ENCODE data around the gene KRTAP10-10.
"Not testable (repeated sequence)": the region's sequence is repeated elsewhere in the genome, so short reads cannot be mapped to it uniquely, and the experiment has no call there.

The KRTAP10-10 gene, protein sequence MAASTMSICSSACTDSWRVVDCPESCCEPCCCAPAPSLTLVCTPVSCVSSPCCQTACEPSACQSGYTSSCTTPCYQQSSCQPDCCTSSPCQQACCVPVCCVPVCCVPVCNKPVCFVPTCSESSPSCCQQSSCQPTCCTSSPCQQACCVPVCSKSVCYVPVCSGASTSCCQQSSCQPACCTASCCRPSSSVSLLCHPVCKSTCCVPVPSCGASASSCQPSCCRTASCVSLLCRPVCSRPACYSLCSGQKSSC

DNA sequence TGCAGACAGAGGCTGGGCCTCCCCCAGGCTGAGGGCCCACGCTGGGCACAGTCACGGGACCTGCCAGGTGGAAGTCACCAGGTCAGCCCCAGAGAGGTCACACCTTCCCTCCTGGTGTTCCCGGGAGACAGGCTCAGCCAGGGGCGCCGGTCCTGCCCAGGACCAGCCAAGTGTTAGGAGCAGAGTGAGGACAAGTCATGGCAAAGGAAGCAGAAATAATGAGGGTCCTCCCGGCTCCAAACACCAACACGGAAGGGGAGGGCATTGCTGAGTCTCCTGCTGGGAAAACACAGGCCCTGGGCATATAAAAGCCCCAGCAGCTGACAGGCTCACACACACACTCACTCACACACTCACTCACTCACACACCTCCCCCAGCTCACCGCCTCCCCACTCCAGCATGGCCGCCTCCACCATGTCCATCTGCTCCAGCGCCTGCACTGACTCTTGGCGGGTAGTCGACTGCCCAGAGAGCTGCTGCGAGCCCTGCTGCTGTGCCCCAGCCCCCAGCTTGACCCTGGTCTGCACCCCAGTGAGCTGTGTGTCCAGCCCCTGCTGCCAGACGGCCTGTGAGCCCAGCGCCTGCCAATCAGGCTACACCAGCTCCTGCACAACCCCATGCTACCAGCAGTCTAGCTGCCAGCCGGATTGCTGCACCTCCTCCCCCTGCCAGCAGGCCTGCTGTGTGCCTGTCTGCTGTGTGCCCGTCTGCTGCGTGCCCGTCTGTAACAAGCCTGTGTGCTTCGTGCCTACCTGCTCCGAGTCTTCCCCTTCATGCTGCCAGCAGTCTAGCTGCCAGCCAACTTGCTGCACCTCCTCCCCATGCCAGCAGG is at the start of gene KRTAP10-10:
KRTAP10-10 (plus strand) TSS at position 339 of the 833 bp plus-strand sequence; CDS start at position 401, 62 bp downstream.
- DNase-seq (ENCODE audit: low read depth), result no peak
- no peak within 1 kb of the TSS for H3K4me3 ChIP-seq (ENCODE audit: low read depth, low read length)

DNA sequence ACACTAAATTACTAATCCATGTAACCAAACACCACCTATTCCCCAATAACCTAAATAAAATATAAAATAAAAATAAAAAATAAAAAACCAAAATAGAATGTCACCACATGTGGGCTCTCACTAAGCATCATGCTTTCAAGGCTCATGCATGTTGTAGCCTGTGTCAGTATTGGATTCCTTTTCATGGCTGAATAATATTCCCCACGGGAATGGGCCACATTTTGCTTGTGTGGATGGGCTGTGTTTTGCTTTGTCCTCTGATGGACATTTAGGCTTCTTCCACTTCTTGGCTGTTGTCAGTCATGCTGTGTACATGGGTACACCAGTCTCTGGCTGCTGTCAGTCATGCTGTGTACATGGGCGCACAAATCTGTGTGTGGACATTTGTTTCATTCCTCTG is 48.1 kb upstream of the KRTAP10-10 start:
- no peak overlapping the region for H3K4me3 ChIP-seq (ENCODE audit: low read depth, low read length)
- DNase-seq (ENCODE audit: low read depth), result no peak

GRCh38 chr21:44589586-44590305 is 47.4 kb upstream of the KRTAP10-10 start:
- no peak overlapping the region for H3K4me3 ChIP-seq (ENCODE audit: low read depth, low read length)
- DNase-seq (ENCODE audit: low read depth), result no peak

- DNase-seq (ENCODE audit: low read depth), result no peak
- H3K4me3 ChIP-seq (ENCODE audit: low read depth, low read length), result no peak overlapping the region
Measured at GRCh38 chr21:44590311-44590721, 46.8 kb upstream of the KRTAP10-10 start.

DNA sequence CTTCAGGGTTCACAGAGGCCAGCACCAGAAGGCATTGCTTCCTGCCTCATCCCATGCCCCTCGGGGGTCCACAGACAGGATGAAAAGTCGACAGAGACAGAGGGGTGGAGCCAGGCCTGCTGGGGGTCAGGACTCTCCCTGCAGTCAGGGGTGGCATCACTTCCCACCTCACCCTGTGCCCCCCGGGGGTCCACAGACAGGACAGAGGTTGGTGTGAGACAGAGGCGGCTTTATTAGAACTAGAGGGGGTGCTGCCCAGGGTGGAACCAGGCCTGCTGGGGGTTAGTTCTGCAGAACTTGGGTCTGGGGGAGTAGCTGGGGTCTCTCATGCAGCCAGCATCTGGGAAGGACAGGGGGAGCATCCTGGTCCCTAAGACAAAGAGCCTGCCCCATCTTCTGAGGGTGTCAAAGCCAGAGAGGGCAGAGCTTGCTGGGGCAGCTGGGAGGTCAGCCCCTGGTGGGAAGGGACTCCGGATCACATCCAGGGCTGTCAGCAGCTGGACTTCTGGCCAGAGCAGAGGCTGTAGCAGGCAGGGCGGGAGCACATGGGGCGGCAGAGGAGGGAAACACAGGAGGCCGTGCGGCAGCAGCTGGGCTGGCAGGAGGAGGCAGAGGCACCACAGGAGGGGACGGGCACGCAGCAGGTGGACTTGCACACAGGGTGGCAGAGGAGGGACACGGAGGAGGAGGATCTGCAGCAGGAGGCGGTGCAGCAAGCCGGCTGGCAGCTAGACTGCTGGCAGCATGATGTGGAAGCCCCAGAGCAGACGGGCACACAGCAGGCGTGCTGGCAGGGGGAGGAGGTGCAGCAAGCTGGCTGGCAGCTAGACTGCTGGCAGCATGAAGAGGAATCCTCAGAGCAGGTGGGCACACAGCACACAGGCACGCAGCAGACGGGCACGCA is 46.0 kb upstream of the KRTAP10-10 start:
- DNase-seq (ENCODE audit: low read depth); H3K4me3 ChIP-seq (ENCODE audit: low read depth, low read length): not testable (repeated sequence)

- H3K4me3 ChIP-seq (ENCODE audit: low read depth, low read length); DNase-seq (ENCODE audit: low read depth): not testable (repeated sequence)
Measured at GRCh38 chr21:44591801-44592130, 45.4 kb upstream of the KRTAP10-10 start.

DNA sequence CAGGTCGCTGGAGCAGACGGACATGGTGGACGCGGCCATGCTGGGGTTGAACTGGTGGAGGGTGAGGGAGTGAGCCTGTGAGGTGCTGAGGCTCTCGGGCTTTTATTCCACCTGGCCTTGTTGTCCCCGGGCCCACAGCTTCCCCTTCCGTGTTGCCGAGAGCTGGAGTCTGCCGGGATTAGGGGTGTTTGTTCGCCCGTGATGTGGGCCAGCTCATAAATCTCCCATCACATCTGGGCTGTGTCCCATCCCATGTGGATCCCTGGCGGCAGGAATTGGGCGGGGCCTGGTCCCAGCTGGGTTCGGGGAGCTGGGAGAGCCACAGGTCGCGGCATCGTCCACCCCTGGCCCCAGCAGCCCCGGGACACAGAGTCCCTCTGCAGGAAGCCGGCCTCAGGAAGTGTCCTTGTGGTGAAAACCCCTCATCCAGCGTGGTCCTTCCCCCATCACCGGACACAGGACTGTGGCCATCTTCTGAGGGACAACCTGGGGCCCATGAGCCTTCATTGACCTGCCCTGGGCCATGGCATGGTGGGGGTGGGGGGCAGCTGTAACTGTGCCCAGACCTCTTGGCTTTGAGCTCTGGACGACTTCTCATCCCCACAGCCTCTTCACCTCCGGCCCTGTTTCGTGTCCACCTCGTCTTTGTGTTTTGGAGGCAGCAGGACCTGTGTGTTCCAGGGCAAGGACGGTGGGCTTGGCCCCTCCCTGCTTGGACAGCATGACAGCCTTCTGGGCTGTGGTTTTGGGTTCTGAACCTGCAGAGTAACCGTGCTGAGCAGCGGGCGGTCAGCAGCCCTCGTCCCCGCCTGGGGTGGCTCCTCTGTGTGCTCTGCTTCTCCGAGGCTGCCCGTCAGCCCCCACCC is 44.5 kb upstream of the KRTAP10-10 start, which contains the start of gene KRTAP10-6:
KRTAP10-6 (minus strand) TSS at position 60 of the 866 bp plus-strand sequence; CDS start at position 39, 21 bp downstream.
- H3K4me3 ChIP-seq (ENCODE audit: low read depth, low read length), result no peak within 1 kb of the TSS
- no peak for DNase-seq (ENCODE audit: low read depth)

DNA sequence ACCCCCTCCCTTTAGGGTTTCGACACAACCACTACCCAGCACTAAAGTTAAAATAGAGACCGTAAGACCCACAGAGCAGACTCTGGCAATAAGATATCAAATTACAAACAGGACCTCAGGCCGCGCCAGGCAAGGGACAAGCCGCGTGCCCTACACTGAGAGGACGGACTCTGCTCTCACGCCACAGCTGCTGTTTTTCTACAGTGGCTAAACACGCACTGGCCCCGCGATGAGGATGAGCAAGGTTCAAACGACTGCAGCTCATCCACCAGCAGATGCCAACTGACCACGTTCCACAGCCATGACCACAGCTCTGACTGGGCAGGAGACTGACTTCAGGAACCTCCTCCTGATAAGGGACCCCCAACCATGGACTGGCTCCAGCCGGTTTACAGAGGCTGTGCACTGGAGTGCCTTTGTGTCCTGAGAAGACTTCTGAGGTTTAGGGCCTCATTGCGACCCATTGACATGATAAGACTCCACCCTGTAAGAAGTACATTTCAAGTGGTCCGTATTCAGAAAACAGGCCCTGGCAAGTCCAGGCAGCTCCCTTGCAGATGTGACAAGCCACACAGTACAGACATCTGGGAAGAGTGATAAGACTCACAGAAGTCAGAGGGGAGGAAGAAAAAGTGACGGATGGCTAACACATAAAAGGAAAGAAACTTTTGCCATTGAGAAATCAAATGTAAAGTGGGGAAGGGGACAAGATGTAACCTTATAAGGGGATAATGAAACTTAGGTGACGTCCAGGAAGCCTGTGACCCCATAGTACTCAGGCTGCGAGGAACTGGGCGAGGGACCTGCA is 43.4 kb upstream of the KRTAP10-10 start:
- DNase-seq (ENCODE audit: low read depth), result no peak
- H3K4me3 ChIP-seq (ENCODE audit: low read depth, low read length), result no peak overlapping the region

DNA sequence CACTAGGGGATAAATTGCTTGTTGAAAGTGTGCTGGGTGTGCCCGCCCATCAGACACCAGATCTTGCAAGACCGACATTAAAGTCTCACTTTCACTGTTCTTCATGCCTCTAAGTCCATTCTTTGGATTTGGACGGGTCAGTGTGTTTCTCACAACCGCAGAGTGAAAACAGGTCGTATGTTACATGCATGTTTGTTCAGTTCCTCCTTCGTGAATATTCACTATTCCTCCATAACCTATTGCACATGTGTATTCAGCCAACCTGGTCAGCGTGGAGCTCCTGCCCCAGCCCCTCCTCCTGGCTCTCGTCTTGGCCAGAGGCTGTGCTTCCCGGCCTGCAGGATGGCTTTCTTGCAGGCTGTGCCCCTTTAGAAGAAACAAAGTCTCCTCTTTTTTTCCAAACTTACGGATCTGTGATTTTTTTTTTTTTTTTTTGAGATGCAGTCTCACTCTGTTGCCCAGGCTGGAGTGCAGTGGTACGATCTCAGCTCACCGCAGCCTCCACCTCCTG is 42.7 kb upstream of the KRTAP10-10 start:
- no peak for DNase-seq (ENCODE audit: low read depth)
- H3K4me3 ChIP-seq (ENCODE audit: low read depth, low read length), result no peak overlapping the region

DNA sequence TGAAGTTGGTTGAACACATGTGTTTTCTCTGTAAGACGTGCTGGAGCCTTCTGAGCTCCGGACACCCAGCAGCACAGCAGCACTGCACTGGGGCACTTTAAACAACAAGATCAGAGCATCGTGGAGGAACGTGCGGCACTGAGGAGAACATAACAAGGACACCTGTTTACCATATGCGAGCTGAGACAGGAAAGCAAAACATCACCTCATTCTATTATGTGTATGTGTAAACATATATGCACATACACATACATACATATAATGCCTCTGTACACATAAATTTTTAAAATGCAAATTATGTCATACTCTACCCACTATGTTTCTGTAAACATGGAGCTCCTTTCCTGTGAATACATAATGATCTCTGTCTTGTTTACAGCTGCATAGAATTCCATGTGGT is 41.6 kb upstream of the KRTAP10-10 start:
- no peak for DNase-seq (ENCODE audit: low read depth)
- no peak overlapping the region for H3K4me3 ChIP-seq (ENCODE audit: low read depth, low read length)

GRCh38 chr21:44596068-44596725 is 41.0 kb upstream of the KRTAP10-10 start:
- DNase-seq (ENCODE audit: low read depth), result no peak
- no peak overlapping the region for H3K4me3 ChIP-seq (ENCODE audit: low read depth, low read length)

GRCh38 chr21:44598061-44598460 is 39.1 kb upstream of the KRTAP10-10 start:
- no peak overlapping the region for H3K4me3 ChIP-seq (ENCODE audit: low read depth, low read length)
- DNase-seq (ENCODE audit: low read depth), result no peak

DNA sequence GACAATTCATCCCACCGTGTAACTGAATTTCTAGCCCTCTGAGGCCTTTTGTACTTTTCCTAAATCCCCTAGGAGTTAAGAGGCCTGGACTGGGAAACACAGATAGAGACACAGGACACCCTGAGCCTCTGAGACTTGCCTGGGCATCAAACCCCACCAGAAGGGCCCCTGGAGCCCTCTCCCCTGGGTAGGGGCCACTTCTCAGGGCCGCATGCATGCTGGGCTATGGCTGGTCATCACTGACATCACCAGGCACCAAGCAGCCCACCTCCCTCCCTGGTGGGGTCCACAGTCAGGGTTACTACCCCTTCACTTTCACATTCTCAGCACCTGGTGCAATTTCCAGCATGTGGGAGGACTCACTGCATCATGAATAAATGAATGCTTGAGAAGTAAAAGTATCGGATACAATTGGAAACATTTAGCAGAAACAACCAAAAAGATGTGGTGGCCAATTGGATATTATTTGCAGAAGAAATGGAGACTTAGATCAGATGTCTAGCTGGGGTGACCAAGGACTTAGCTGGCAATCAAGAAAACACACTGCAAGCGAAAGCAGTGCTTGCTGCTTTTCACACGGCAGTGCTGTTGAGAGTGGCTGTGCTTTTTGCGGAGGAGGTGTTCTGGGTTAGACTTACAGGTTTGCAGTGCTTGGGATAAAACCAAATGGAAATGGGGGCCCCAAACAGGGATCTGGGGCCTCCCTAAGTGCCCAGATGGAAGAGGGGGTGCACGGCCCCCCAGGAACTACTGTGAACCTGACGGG is 37.7 kb upstream of the KRTAP10-10 start:
- DNase-seq (ENCODE audit: low read depth), result no peak
- H3K4me3 ChIP-seq (ENCODE audit: low read depth, low read length), result no peak overlapping the region

DNA sequence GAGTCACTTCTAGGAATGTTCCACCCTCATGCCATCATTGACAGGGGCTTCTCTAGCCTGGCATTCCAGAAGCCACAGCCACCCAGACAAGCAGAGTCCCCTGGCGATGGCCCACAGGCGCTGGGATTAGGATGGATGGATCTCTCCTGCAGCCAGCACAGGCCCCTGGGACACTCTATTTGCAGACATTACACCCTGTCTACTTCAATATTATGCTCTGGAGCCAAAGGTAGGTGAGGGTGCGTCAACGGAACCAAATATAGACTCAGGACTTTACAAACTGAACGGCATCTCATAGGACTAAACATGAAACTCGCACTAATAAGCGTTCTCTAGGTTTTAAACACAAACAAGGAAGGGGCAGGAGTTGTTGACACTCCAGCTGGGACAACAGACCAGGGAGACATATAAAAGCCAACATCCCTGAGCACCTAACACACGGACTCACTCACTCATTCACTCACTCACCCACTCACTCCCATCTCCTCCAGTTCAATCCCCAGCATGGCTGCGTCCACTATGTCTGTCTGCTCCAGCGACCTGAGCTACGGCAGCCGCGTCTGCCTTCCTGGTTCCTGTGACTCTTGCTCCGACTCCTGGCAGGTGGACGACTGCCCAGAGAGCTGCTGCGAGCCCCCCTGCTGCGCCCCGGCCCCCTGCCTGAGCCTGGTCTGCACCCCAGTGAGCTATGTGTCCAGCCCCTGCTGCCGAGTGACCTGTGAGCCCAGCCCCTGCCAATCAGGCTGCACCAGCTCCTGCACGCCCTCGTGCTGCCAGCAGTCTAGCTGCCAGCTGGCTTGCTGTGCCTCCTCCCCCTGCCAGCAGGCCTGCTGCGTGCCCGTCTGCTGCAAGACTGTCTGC is 36.8 kb upstream of the KRTAP10-10 start, which contains the start of gene KRTAP10-7:
KRTAP10-7 (plus strand) TSS at position 480 of the 861 bp plus-strand sequence; CDS start at position 505, 25 bp downstream.
- not testable (repeated sequence) for DNase-seq (ENCODE audit: low read depth); H3K4me3 ChIP-seq (ENCODE audit: low read depth, low read length)

GRCh38 chr21:44601091-44601490 is 36.1 kb upstream of the KRTAP10-10 start:
- not testable (repeated sequence) for DNase-seq (ENCODE audit: low read depth); H3K4me3 ChIP-seq (ENCODE audit: low read depth, low read length)
